Testis (tissue), 2 donors: ENCODE results near the gene COX15.

Source experiments
- CTCF ChIP-seq, 3 experiments: fragments of 450-650 bp in 2 of 3; fragments of 200-600 bp in 1 of 3; sonication (generic) in 1 of 3; IDR thresholded peaks; one replicate each; pipeline ENCODE4 v1.5.1; 2016 to 2019; ENCODE audit warnings: antibody characterized with exemption in 3 of 3, mild to moderate bottlenecking in 2 of 3, moderate library complexity in 1 of 3
- POLR2A ChIP-seq: fragments of 450-650 bp; IDR thresholded peaks from one replicate; pipeline ENCODE4 v1.6.1; 2017; ENCODE audit warnings: antibody characterized with exemption, mild to moderate bottlenecking, moderate library complexity

- TF ChIP-seq CTCF (IDR thresholded peaks at IDR 0.05): peak in 1 of 3 experiments; percentile 44
- no peak for TF ChIP-seq POLR2A
These were observed at the start of gene COX15, which contains the start of gene CUTC for GRCh38 chr10:99732033-99732842.
